Activated CD4-positive, alpha-beta T cell treated with anti-CD3 and anti-CD28 coated beads, Interleukin-2, amount 50 U/mL, for 4 hours (primary cell): Measurements from ENCODE around the gene ERCC6L.
"Not testable (repeated sequence)": the region's sequence is repeated elsewhere in the genome, so short reads cannot be mapped to it uniquely, and the experiment has no call there.

Experiments used
- DNase-seq, 2 experiments: peaks; one replicate each; pipeline ENCODE4 v3.0.0-alpha.2; 2020

ERCC6L gene

GRCh38 chrX:72247206-72247942 is 8.5 kb upstream of the ERCC6L start:
- no peak for DNase-seq

- peak; percentile 18 to 24 for DNase-seq
Measured at GRCh38 chrX:72245461-72246089, 6.7 kb upstream of the ERCC6L start.

GRCh38 chrX:72243472-72243871 is 4.6 kb upstream of the ERCC6L start:
- DNase-seq: no peak

DNA sequence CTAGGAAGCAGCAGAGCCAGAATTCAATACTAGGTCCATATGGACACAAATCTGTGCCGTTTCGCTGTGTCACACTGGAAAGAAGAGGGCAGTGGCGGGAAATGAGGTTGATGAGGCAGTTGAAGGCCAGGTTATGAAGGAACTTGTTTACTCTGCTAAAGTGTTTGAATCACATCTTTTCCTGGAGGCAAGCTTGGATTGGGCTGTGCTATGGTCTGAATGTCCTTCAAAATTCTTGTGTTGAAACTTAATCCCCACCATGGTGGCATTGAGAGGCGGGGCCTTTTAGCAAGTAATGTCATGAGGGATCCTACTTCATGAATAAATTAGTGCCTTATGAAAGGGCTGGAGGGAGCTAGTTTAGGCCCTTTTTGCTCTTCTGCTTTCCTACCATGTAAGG is 2.1 kb upstream of the ERCC6L start:
- DNase-seq: no peak

- no peak for DNase-seq
Measured at GRCh38 chrX:72238183-72238582, 644 bp downstream of the ERCC6L start.

- no peak for DNase-seq
Measured at GRCh38 chrX:72236841-72237240, 2.0 kb downstream of the ERCC6L start.

DNA sequence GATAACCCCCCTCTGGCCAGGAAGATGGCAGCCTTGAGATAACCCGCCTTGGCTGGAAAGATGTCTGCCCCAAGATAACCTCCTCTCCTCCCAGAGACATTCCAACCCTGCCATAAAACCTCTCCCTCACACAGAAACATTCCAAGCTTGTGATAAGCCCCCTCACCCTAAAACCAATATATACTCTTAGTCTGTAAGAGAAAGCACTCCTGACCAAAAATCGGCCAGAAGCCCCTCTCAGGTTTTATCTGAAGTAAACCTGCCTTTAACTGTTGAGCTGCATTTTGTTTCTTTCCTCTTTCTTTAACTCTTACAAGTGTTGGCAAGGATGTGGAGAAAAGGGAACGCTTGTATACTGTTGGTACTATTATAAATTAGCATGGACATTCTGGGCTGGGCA is 8.5 kb downstream of the ERCC6L start:
- DNase-seq: no peak

- not testable (repeated sequence) for DNase-seq
Measured at GRCh38 chrX:72220375-72220774, 18.5 kb downstream of the ERCC6L start.

- no peak for DNase-seq
Measured at GRCh38 chrX:72216973-72217372, 21.9 kb downstream of the ERCC6L start.

GRCh38 chrX:72208126-72208800 is 30.6 kb downstream of the ERCC6L start:
- DNase-seq: no peak

DNA sequence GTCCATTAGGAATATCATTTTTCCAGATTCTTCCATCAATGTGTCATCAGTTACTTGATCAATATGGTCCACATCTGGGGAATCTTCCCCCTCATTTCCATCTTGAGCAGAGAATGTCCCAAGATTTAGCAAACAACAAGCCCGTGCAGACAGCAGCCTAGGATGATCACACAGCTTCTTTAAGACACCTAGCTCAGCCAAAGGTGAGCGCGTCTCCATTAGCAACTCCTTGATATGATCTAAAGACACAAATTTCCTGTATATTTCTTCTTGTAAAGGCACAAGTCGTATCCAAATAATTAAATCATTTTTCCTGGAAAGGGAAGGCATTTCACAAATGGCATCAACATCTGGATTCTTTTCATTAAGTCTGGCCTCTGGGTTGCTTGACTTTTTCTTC is 31.5 kb downstream of the ERCC6L start:
- DNase-seq: no peak

- no peak for DNase-seq
Measured at GRCh38 chrX:72205706-72206105, 33.1 kb downstream of the ERCC6L start.

DNA sequence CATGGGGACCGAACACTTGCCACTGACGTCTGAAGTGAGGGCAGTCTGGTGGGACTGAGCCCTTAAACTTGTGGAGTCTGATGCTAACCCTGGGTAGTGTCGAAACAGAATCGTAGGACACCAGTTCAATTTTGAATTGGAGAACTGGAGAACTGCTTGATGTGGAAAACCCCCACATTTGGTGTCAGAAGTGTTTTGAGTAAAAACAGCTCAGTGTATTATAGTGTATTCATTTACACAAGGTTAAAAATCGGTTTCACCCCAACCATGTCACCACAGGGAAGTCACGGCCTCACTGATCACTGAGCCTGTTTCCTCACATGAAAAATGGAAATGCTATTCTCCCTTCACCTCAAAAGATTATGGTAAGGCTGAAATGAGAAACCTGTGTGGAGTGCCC is 35.4 kb downstream of the ERCC6L start:
- DNase-seq: no peak

- no peak for DNase-seq
Measured at GRCh38 chrX:72202792-72203401, 35.9 kb downstream of the ERCC6L start.

DNA sequence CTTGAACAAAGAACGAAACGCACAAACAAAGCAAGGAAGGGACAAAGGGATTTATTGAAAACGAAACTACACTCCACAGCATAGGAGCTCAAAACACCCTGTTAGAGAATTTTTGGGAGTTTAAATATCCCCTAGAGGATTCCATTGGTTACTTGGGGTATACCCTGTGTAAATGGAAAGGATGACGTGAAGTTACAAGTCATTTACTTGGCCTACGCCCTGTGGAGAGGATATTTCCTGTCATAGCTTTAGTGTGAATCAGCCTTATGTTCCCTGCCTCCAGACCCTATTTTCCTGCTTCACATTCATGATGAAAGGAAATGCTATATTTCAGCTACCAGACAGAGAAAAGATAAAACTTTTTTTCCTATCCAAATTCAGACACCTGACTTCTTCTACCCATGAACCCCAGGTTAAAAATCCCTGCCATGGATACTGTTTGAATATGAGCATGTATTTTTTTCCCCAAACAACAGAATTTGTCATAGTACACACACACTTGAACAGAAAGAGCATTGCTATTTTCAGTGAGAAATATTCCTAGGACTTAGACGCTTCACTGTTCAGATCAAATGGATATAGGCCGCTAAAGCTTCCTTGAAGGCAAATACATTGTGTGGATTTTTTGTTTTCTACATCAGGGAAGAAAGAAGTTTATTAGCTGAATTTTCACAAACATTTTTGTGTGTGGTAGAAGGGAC is 36.8 kb downstream of the ERCC6L start:
- no peak for DNase-seq

GRCh38 chrX:72182924-72183323 is 55.9 kb downstream of the ERCC6L start:
- DNase-seq: no peak

DNA sequence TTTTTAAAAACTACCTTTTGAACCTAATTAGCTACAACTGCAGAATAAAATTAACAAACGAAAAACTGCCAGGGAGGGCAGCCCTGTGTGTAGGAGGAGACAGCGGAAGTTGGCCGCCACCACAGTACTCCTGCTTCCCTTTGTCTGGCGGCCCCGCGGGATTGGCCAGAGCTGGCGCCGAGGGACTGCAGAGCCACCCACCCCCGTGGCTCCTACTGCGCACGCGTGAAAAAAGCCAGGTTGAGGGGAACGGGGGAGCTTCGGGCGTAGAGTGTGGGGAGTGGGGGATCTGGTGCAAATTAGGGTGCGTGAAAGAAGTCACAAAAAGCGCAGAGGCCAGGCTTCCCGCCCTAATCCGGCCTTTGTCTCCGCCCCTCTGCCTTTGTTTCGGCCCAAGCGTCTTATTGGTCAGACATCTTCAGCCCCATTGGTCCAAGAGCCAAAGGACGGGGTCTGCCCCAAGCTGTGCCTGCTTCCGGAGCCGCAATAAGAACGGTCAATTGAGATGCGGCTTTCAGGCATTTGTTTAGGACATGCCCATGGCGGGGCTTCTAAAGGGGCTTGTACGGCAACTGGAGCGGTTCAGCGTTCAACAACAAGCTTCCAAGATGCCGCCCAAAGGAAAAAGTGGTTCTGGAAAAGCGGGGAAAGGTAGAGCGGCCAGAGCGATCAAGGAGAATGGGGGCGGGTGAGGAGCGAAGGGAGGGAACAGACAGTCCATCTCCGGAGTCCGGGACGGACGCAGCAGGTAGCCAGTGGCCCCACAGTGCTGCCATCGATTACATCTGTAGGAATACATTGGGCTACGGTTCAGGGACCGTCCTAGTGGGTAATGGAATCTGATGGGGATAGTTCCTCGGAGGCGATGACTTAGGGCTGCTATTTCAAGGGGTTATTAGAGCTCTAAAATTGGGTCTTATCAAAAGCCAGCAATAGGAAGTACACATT is 57.4 kb downstream of the ERCC6L start, which contains the start of gene PIN4:
Gene PIN4 (plus strand): TSS at position 580 of the 948 bp plus-strand sequence. CDS start 29 bp downstream, at position 609.
- DNase-seq: peak; percentile 74 to 80

GRCh38 chrX:72180539-72180938 is 58.3 kb downstream of the ERCC6L start:
- DNase-seq: no peak

GRCh38 chrX:72176981-72177380 is 61.8 kb downstream of the ERCC6L start:
- DNase-seq: no peak

DNA sequence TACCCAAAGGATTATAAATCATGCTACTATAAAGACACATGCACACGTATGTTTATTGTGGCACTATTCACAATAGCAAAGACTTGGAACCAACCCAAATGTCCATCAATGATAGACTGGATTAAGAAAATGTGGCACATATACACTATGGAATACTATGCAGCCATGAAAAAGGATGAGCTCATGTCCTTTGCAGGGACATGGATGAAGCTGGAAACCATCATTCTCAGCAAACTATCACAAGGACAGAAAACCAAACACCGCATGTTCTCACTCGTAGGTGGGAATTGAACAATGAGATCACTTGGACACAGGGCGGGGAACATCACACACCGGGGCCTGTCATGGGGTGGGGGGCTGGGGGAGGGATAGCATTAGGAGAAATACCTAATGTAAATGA is 62.5 kb downstream of the ERCC6L start:
- DNase-seq: not testable (repeated sequence)

- DNase-seq: peak; percentile 12 to 14
Measured at GRCh38 chrX:72169008-72169728, 69.7 kb downstream of the ERCC6L start.
